GM12892 (cell line): ENCODE measurements around the gene SERPINA5.

ENCODE experiments used
- DNase-seq: peaks from one replicate; pipeline ENCODE4 v3.0.0; 2011; ENCODE audit not compliant: insufficient read length
- FAIRE-seq: peaks from 2 replicates; lab custom pipeline; 2011; peaks lifted over from hg19 to GRCh38; lab: Jason Lieb, UNC
- POLR2A ChIP-seq: IDR thresholded peaks from 2 replicates; pipeline ENCODE4 v1.6.1; 2011; ENCODE audit warnings: low read depth, low read length, control low read depth
- POLR2AphosphoS5 ChIP-seq: IDR thresholded peaks from 2 replicates; pipeline ENCODE4 v1.6.1; 2011; ENCODE audit warnings: low read depth, low read length, control low read depth
- TAF1 ChIP-seq: IDR thresholded peaks from 2 replicates; pipeline ENCODE4 v1.6.1; 2011; ENCODE audit warnings: low read depth, mild to moderate bottlenecking, control low read depth, low read length, borderline replicate concordance

SERPINA5 gene

GRCh38 chr14:94621358-94622134 is 40.3 kb downstream of the SERPINA5 start:
- no peak for DNase-seq
- TF ChIP-seq TAF1 (no peak), POLR2A (no peak), POLR2AphosphoS5 (no peak)
- no peak for FAIRE-seq

- TF ChIP-seq POLR2A (no peak), POLR2AphosphoS5 (no peak), TAF1 (no peak)
- no peak for FAIRE-seq
- DNase-seq, result no peak
Measured at GRCh38 chr14:94622653-94623421, 41.6 kb downstream of the SERPINA5 start.

- DNase-seq (no peak), FAIRE-seq (no peak)
- TF ChIP-seq POLR2A (no peak), TAF1 (no peak), POLR2AphosphoS5 (no peak)
Measured at GRCh38 chr14:94623422-94623809, 42.2 kb downstream of the SERPINA5 start.

- FAIRE-seq, result no peak
- DNase-seq, result no peak
Measured at GRCh38 chr14:94623856-94624499, 42.8 kb downstream of the SERPINA5 start.

GRCh38 chr14:94624537-94625352 is 43.5 kb downstream of the SERPINA5 start:
- no peak for DNase-seq
- TF ChIP-seq POLR2A (no peak), POLR2AphosphoS5 (no peak), TAF1 (no peak)
- FAIRE-seq, result no peak

More at GRCh38 chr14:94623856-94624499, 42.8 kb downstream of the SERPINA5 start:
- TF ChIP-seq POLR2A (no peak), TAF1 (no peak), POLR2AphosphoS5 (no peak)

- no peak for DNase-seq
- TF ChIP-seq POLR2A (no peak), POLR2AphosphoS5 (no peak), TAF1 (no peak)
- no peak for FAIRE-seq
Measured at GRCh38 chr14:94625353-94625635, 44.1 kb downstream of the SERPINA5 start.

- TF ChIP-seq TAF1 (no peak), POLR2AphosphoS5 (no peak), POLR2A (no peak)
- FAIRE-seq (no peak), DNase-seq (no peak)
Measured at GRCh38 chr14:94628578-94628977, 47.4 kb downstream of the SERPINA5 start.

GRCh38 chr14:94630396-94630795 is 49.2 kb downstream of the SERPINA5 start:
- DNase-seq (no peak), FAIRE-seq (no peak)
- TF ChIP-seq POLR2AphosphoS5 (no peak), POLR2A (no peak), TAF1 (no peak)

- DNase-seq, result no peak
- FAIRE-seq, result no peak
- TF ChIP-seq TAF1 (no peak), POLR2AphosphoS5 (no peak), POLR2A (no peak)
Measured at GRCh38 chr14:94631050-94631449, 49.8 kb downstream of the SERPINA5 start.

- TF ChIP-seq POLR2A, result no peak
- TF ChIP-seq TAF1, result no peak
- TF ChIP-seq POLR2AphosphoS5, result no peak
- no peak for DNase-seq
- FAIRE-seq, result no peak
Measured at GRCh38 chr14:94631536-94632304, 50.5 kb downstream of the SERPINA5 start.
